Mesenchymal stem cell (in vitro differentiated cells and primary cell): ENCODE data around the gene IGF1R.

ENCODE experiments used
- DNase-seq: peaks from one replicate; pipeline ENCODE4 v3.0.0-alpha.2; 2013
- H2AFZ ChIP-seq: one replicate; pipeline ENCODE4 v1.6.1; 2013; ENCODE audit warnings: low read depth, mild to moderate bottlenecking, control low read depth, inconsistent platforms, low read length, moderate library complexity
- H2AK5ac ChIP-seq: 2 replicates; pipeline ENCODE4 v1.6.1; 2013; ENCODE audit warnings: low read length, moderate library complexity, mild to moderate bottlenecking, inconsistent platforms; ENCODE audit not compliant: severe bottlenecking
- H2BK120ac ChIP-seq: one replicate; pipeline ENCODE4 v1.6.1; 2013; ENCODE audit warnings: low read depth, mild to moderate bottlenecking, inconsistent platforms, low read length, moderate library complexity
- H2BK12ac ChIP-seq, 2 experiments: one replicate each; pipeline ENCODE4 v1.6.1; 2013; ENCODE audit warnings: inconsistent platforms in 2 of 2, low read length in 2 of 2, mild to moderate bottlenecking in 2 of 2, moderate library complexity in 2 of 2, control low read depth in 1 of 2
- H2BK15ac ChIP-seq: one replicate; pipeline ENCODE4 v1.6.1; 2013; ENCODE audit warnings: mild to moderate bottlenecking, low read depth, inconsistent platforms; ENCODE audit not compliant: poor library complexity, severe bottlenecking
- H2BK5ac ChIP-seq: 2 replicates; pipeline ENCODE4 v1.6.1; 2013; ENCODE audit warnings: low read depth, mild to moderate bottlenecking, low read length, control low read depth, inconsistent platforms; ENCODE audit not compliant: poor library complexity, severe bottlenecking
- H3K14ac ChIP-seq, 2 experiments: one replicate each; pipeline ENCODE4 v1.6.1; 2013; ENCODE audit warnings: inconsistent platforms in 2 of 2, low read length in 2 of 2, control low read depth in 1 of 2, mild to moderate bottlenecking in 1 of 2, moderate library complexity in 1 of 2
- H3K18ac ChIP-seq, 2 experiments: one replicate each; pipeline ENCODE4 v1.6.1; 2013; ENCODE audit warnings: inconsistent platforms in 2 of 2, low read length in 2 of 2, control low read depth in 1 of 2, low read depth in 1 of 2, mild to moderate bottlenecking in 1 of 2
- H3K23ac ChIP-seq, 2 experiments: one replicate each; pipeline ENCODE4 v1.6.1; 2013; ENCODE audit warnings: inconsistent platforms in 2 of 2, low read length in 2 of 2, mild to moderate bottlenecking in 2 of 2, moderate library complexity in 2 of 2, control low read depth in 1 of 2
- H3K27ac ChIP-seq: 2 replicates; pipeline ENCODE4 v1.5.1; 2013; ENCODE audit warnings: mild to moderate bottlenecking, moderate library complexity, low read length, control low read depth, inconsistent platforms; ENCODE audit not compliant: poor library complexity, severe bottlenecking
- H3K27me3 ChIP-seq, 2 experiments: 2 replicates each; pipeline versions ENCODE4 v1.6.1 to v1.7.0; 2013; ENCODE audit warnings: low read length in 2 of 2, mild to moderate bottlenecking in 2 of 2, moderate library complexity in 2 of 2, control low read depth in 1 of 2, inconsistent platforms in 1 of 2; ENCODE audit not compliant: control insufficient read depth in 1 of 2, insufficient read depth in 1 of 2
- H3K36me3 ChIP-seq, 2 experiments: 2 replicates each; pipeline versions ENCODE4 v1.6.1 to v1.7.0; 2013; ENCODE audit warnings: low read length in 2 of 2, control low read depth in 1 of 2, inconsistent platforms in 1 of 2, low read depth in 1 of 2, mild to moderate bottlenecking in 1 of 2; ENCODE audit not compliant: insufficient read depth in 2 of 2, control insufficient read depth in 1 of 2
- H3K4ac ChIP-seq, 2 experiments: one replicate each; pipeline ENCODE4 v1.6.1; 2013; ENCODE audit warnings: inconsistent platforms in 2 of 2, low read length in 2 of 2, mild to moderate bottlenecking in 2 of 2, moderate library complexity in 2 of 2, control low read depth in 1 of 2, low read depth in 1 of 2
- H3K4me1 ChIP-seq: 2 replicates; pipeline ENCODE4 v1.6.1; 2013; ENCODE audit warnings: low read depth, low read length, control low read depth; ENCODE audit not compliant: control insufficient read depth, insufficient read depth
- H3K4me2 ChIP-seq: 2 replicates; pipeline ENCODE4 v1.6.1; 2013; ENCODE audit warnings: low read length, mild to moderate bottlenecking, inconsistent platforms; ENCODE audit not compliant: poor library complexity, severe bottlenecking
- H3K4me3 ChIP-seq, 2 experiments: 2 replicates each; pipeline versions ENCODE4 v1.5.1 to v1.7.0; 2013; ENCODE audit warnings: low read length in 2 of 2, mild to moderate bottlenecking in 2 of 2, control low read depth in 1 of 2, low read depth in 1 of 2; ENCODE audit not compliant: insufficient read depth in 1 of 2
- H3K79me1 ChIP-seq: replicated peaks from 2 replicates; pipeline ENCODE4 v1.6.1; 2013; ENCODE audit warnings: mild to moderate bottlenecking, control low read depth, low read length, inconsistent platforms; ENCODE audit not compliant: poor library complexity, severe bottlenecking
- H3K9ac ChIP-seq: 2 replicates; pipeline ENCODE4 v1.7.0; 2013; ENCODE audit warnings: mild to moderate bottlenecking, low read length, moderate library complexity
- H3K9me3 ChIP-seq: 2 replicates; pipeline ENCODE4 v1.7.0; 2013; ENCODE audit warnings: mild to moderate bottlenecking, low read length; ENCODE audit not compliant: control insufficient read depth
- H4K8ac ChIP-seq: one replicate; pipeline ENCODE4 v1.6.1; 2013; ENCODE audit warnings: inconsistent platforms, mild to moderate bottlenecking, low read length, moderate library complexity
- H4K91ac ChIP-seq: one replicate; pipeline ENCODE4 v1.6.1; 2013; ENCODE audit warnings: mild to moderate bottlenecking, low read length, inconsistent platforms
- WGBS: methylation state at CpG from one replicate; pipeline ENCODE4 v1.1.7; 2013; ENCODE audit warnings: mixed read lengths; 5-methylcytosine and 5-hydroxymethylcytosine counted together

The IGF1R gene

DNA sequence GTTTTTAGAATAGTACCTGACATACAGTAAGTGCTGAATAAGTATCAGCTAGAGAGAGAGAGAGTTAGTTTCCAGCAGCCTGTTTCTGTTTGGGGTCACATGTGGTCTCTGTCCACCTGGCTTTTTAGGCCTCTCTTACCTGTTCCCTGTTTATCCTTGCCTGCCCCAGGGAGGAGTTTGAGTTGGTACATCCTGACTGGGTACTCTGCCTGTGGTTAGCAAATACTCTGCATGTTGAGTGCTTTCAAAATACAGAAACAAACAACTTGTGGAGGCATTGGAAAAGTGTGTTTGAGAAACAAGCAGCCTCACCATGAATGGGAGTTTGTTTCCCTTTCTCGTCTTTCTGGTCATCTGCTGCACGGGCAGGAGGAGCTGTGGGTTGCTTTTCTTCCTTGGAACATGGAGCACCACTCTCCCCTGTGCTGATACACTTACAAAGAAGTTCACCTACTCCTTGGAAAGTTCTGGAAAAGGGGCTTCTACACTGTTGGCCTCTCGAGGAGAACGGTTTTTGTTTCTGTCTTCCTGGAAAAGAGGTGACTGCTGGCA is 193.2 kb downstream of the IGF1R start:
- no peak overlapping the region for H2AFZ ChIP-seq
- H3K9ac ChIP-seq: no peak overlapping the region
- no peaks in the 10 kb centered on the region for H3K27me3 ChIP-seq
- peaks cover 1% of the 10 kb centered on the region for H3K4me1 ChIP-seq
- peaks cover 38% of the 10 kb centered on the region for H3K79me1 ChIP-seq
- H3K4ac ChIP-seq: no peak overlapping the region
- H3K23ac ChIP-seq: no peak overlapping the region
- H2AK5ac ChIP-seq: no peak overlapping the region
- H2BK12ac ChIP-seq: no peak overlapping the region
- no peak overlapping the region for H2BK15ac ChIP-seq
- H2BK5ac ChIP-seq: no peak overlapping the region
- peaks cover 8% of the 10 kb centered on the region for H3K9me3 ChIP-seq
- H3K27ac ChIP-seq: no peak overlapping the region
- H2BK120ac ChIP-seq: no peak overlapping the region
- H3K4me3 ChIP-seq: no peak overlapping the region
- no peak overlapping the region for H3K14ac ChIP-seq
- H3K18ac ChIP-seq: no peak overlapping the region
- H3K4me2 ChIP-seq: no peak overlapping the region
- H4K91ac ChIP-seq: no peak overlapping the region
- peak overlapping the region; percentile 49 for H4K8ac ChIP-seq
- no peak for DNase-seq
- WGBS: 81% methylated on average over 4 of the region's 4 CpGs
- peaks cover 0 to 2% of the 10 kb centered on the region in 2 experiments for H3K36me3 ChIP-seq

DNA sequence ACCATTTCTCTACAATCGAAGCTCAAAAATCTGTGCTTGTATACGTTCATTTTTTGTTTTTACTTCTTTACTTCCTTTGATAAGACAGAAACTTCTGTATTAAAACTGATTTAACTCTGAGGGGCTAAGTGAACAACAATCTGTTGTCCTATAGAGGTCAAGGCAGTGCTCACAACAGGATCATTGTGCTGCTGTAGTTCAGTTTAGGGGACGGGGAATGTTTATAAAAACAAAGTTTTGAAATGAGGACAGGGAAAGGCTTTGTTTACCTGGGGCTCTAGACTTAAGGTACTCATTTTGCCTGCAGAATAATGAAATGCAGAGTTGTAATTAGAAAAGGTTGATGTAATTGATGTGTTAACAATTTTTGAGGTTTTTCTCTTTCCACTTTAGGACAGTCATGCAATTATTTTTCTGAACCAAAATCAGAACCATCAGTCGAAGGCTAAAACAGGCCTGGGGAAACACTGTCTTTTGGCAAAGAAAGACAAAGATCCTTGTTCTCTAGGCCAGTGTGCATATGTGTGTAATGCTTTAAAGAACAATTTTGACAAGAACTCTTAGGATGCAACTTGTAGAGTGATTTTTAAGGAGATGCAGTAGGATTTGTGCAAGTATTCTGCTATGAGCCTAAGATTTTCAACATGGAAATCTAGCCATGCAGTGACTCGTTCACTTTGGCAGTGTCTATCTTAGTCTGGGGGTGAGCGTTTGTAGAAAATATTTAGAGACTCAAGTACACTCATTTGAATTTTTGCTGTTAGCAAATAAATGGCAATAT is 194.0 kb downstream of the IGF1R start:
- no peak overlapping the region for H3K18ac ChIP-seq
- no peak overlapping the region for H2BK120ac ChIP-seq
- H3K9ac ChIP-seq: no peak overlapping the region
- no peak overlapping the region for H2BK15ac ChIP-seq
- H2BK12ac ChIP-seq: no peak overlapping the region
- no peaks in the 10 kb centered on the region for H3K27me3 ChIP-seq
- no peak overlapping the region for H3K4me2 ChIP-seq
- H4K91ac ChIP-seq: no peak overlapping the region
- no peak overlapping the region for H2AFZ ChIP-seq
- no peak for DNase-seq
- no peak overlapping the region for H3K14ac ChIP-seq
- WGBS: 75% methylated on average over 4 of the region's 6 CpGs
- peaks cover 7% of the 10 kb centered on the region for H3K9me3 ChIP-seq
- no peak overlapping the region for H3K23ac ChIP-seq
- H3K36me3 ChIP-seq: peaks cover 0 to 2% of the 10 kb centered on the region in 2 experiments
- H2BK5ac ChIP-seq: no peak overlapping the region
- H3K27ac ChIP-seq: no peak overlapping the region
- H3K4me1 ChIP-seq: peaks cover 1% of the 10 kb centered on the region
- no peak overlapping the region for H3K4ac ChIP-seq
- H4K8ac ChIP-seq: no peak overlapping the region
- no peak overlapping the region for H3K4me3 ChIP-seq
- H3K79me1 ChIP-seq: peaks cover 40% of the 10 kb centered on the region
- no peak overlapping the region for H2AK5ac ChIP-seq

DNA sequence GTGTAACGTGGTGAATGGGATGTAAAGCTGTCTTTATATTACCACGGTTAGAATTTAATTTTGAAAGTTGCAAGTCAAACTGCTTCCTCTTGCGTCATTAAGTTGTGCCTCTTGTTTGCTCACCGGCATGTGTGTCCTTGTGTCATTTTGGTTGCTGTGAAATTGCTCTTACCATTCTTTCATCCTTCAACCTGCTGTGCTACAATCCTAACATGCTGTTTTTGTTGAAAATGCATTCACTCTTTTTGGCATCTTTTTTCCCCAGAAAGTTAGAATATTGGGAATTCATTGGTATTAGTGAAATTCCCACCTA is 194.6 kb downstream of the IGF1R start:
- no peak overlapping the region for H3K4me2 ChIP-seq
- no peak overlapping the region for H2AFZ ChIP-seq
- no peak overlapping the region for H4K8ac ChIP-seq
- H3K14ac ChIP-seq: no peak overlapping the region
- no peaks in the 10 kb centered on the region for H3K27me3 ChIP-seq
- H3K27ac ChIP-seq: no peak overlapping the region
- no peak overlapping the region for H2BK15ac ChIP-seq
- H3K4me1 ChIP-seq: peaks cover 1% of the 10 kb centered on the region
- H3K23ac ChIP-seq: no peak overlapping the region
- H3K9ac ChIP-seq: no peak overlapping the region
- peaks cover 39% of the 10 kb centered on the region for H3K79me1 ChIP-seq
- no peak overlapping the region for H2AK5ac ChIP-seq
- H2BK12ac ChIP-seq: no peak overlapping the region
- no peak for DNase-seq
- WGBS: 90% methylated on average over 4 of the region's 4 CpGs
- H3K18ac ChIP-seq: no peak overlapping the region
- H2BK120ac ChIP-seq: no peak overlapping the region
- H3K4me3 ChIP-seq: no peak overlapping the region
- H3K36me3 ChIP-seq: peaks cover 0 to 2% of the 10 kb centered on the region in 2 experiments
- no peak overlapping the region for H2BK5ac ChIP-seq
- peaks cover 7% of the 10 kb centered on the region for H3K9me3 ChIP-seq
- H4K91ac ChIP-seq: no peak overlapping the region
- H3K4ac ChIP-seq: no peak overlapping the region

DNA sequence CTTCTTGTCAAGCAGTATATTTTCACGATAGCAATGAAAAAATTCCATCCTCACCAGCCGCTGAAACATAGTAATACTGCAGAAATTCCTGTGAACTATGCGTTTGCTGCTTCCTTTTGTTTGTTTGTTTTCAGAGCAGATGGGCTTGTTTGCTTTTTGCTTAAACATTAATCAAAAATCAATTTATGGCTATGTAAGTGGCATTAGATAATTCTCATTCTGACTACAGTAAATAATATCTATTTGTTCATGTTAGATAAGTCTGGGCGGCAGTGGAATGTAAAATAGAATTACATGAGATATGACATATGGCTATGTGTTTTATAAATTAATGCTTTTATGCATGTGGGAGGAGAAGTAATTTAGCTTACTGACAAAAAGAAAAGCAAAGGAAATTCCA is 195.5 kb downstream of the IGF1R start:
- Histone ChIP-seq H3K27me3 (no peaks in the 10 kb centered on the region), H3K9me3 (peaks cover 3% of the 10 kb centered on the region), H3K79me1 (peaks cover 37% of the 10 kb centered on the region), H3K27ac (no peak overlapping the region), H3K14ac (no peak overlapping the region), H3K18ac (no peak overlapping the region), H2AK5ac (no peak overlapping the region), H3K23ac (no peak overlapping the region), H2BK12ac (no peak overlapping the region), H3K4me3 (no peak overlapping the region), H4K91ac (no peak overlapping the region), H3K4me2 (no peak overlapping the region), H3K4ac (no peak overlapping the region), H3K9ac (no peak overlapping the region), H2AFZ (no peak overlapping the region), H4K8ac (no peak overlapping the region), H2BK120ac (no peak overlapping the region), H3K4me1 (peaks cover 1% of the 10 kb centered on the region), H3K36me3 (peaks cover 0 to under 1% of the 10 kb centered on the region in 2 experiments), H2BK5ac (no peak overlapping the region), H2BK15ac (no peak overlapping the region)
- WGBS: 85% methylated on average over 3 of the region's 4 CpGs
- DNase-seq: no peak
